Measurements from ENCODE around the gene PPFIA4. TPM values are rescaled to one million over a fixed set of nuclear protein-coding genes. Genes with fewer than 3 reads are reported as not detected.

PPFIA4 gene
- total and polyA plus RNA-seq, 9 of the 15 experiments (the other 6 are each of a cell fraction or from before 2014, with no cell fraction given), result 0.07 to 12.0 (median 0.70) TPM

DNA sequence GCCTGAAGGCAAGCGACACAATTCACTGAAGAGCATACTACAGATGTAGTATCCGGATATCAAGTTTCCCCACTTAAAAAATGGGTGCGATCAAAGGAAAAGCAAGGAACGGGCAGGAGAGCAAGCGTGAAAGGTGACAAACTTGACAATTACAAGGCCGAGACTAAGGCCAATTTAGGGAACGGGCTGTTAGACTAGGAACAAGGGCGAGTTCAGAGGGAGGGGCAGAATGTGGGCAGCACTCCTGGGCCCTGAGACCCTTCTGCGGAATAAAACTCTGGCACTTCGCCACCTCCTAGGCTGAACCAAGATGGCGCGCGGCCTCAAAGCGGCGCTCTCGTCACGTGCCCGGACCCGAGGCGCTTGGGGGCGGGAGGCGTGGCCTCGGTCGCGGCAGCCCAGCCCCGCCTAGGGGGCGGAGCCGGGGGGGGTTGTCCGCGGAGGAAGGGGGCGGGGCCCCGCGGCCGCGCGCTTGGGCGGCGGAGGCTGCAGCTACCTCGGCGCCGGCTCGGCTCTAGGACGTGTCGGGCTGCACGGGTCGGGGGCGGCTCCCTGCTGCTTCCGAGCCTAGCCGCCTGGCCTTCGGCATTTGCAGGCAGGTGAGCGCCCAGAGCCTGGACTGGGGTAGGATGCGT lies at the start of gene PPFIA4 (continued):
- TF ChIP-seq CCNT2 (IDR thresholded peaks at IDR 0.05; ENCODE audit: borderline replicate concordance, extremely low read depth, insufficient read length, low read depth, low read length) (peak; percentile 94), ZBTB17 (CRISPR knock-in tag; IDR thresholded peaks at IDR 0.05) (peak; percentile 89; the same call in 1 of the 2 replicates), FOS (IDR thresholded peaks at IDR 0.05; ENCODE audit: extremely low read depth, insufficient read length) (no peak), HCFC1 (IDR thresholded peaks at IDR 0.05; ENCODE audit: low read depth, low read length) (peak; percentile 46; the same call in 1 of the 2 replicates), IFI16 (CRISPR knock-in tag; IDR thresholded peaks at IDR 0.05) (0 out of 2 replicates have a peak, but pooled peaks have one; percentile 55), TEAD4 (IDR thresholded peaks at IDR 0.05; ENCODE audit: low read length) (peak; percentile 49), TEAD4 (CRISPR knock-in tag; IDR thresholded peaks at IDR 0.05; ENCODE audit: borderline replicate concordance) (0 out of 2 replicates have a peak, but pooled peaks have one; percentile 86), ZNF184 (CRISPR knock-in tag; IDR thresholded peaks at IDR 0.05) (no peak), CBX2 (IDR thresholded peaks at IDR 0.05; ENCODE audit: insufficient read depth, low read length, poor library complexity, severe bottlenecking) (no peak), GABPB1 (CRISPR knock-in tag; IDR thresholded peaks at IDR 0.05) (peak; percentile 82; the same call in 1 of the 2 replicates), TCF7L2 (IDR thresholded peaks at IDR 0.05; ENCODE audit: low read depth, low read length) (no peak), ARID1B (IDR thresholded peaks at IDR 0.05) (peak; percentile 46; the same call in 1 of the 2 replicates), HIVEP1 (CRISPR knock-in tag; IDR thresholded peaks at IDR 0.05) (0 out of 2 replicates have a peak, but pooled peaks have one; percentile 66)
- TF ChIP-seq, protein P1, sequence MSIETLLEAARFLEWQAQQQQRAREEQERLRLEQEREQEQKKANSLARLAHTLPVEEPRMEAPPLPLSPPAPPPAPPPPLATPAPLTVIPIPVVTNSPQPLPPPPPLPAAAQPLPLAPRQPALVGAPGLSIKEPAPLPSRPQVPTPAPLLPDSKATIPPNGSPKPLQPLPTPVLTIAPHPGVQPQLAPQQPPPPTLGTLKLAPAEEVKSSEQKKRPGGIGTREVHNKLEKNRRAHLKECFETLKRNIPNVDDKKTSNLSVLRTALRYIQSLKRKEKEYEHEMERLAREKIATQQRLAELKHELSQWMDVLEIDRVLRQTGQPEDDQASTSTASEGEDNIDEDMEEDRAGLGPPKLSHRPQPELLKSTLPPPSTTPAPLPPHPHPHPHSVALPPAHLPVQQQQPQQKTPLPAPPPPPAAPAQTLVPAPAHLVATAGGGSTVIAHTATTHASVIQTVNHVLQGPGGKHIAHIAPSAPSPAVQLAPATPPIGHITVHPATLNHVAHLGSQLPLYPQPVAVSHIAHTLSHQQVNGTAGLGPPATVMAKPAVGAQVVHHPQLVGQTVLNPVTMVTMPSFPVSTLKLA (conservative IDR thresholded peaks at IDR 0.05), result peak; percentile 65 to 69
- TF ChIP-seq, protein P2, sequence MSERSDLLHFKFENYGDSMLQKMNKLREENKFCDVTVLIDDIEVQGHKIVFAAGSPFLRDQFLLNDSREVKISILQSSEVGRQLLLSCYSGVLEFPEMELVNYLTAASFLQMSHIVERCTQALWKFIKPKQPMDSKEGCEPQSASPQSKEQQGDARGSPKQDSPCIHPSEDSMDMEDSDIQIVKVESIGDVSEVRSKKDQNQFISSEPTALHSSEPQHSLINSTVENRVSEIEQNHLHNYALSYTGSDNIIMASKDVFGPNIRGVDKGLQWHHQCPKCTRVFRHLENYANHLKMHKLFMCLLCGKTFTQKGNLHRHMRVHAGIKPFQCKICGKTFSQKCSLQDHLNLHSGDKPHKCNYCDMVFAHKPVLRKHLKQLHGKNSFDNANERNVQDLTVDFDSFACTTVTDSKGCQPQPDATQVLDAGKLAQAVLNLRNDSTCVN (CRISPR knock-in tag; IDR thresholded peaks at IDR 0.05), result peak; percentile 94
- TF ChIP-seq, protein P3, sequence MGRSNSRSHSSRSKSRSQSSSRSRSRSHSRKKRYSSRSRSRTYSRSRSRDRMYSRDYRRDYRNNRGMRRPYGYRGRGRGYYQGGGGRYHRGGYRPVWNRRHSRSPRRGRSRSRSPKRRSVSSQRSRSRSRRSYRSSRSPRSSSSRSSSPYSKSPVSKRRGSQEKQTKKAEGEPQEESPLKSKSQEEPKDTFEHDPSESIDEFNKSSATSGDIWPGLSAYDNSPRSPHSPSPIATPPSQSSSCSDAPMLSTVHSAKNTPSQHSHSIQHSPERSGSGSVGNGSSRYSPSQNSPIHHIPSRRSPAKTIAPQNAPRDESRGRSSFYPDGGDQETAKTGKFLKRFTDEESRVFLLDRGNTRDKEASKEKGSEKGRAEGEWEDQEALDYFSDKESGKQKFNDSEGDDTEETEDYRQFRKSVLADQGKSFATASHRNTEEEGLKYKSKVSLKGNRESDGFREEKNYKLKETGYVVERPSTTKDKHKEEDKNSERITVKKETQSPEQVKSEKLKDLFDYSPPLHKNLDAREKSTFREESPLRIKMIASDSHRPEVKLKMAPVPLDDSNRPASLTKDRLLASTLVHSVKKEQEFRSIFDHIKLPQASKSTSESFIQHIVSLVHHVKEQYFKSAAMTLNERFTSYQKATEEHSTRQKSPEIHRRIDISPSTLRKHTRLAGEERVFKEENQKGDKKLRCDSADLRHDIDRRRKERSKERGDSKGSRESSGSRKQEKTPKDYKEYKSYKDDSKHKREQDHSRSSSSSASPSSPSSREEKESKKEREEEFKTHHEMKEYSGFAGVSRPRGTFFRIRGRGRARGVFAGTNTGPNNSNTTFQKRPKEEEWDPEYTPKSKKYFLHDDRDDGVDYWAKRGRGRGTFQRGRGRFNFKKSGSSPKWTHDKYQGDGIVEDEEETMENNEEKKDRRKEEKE (IDR thresholded peaks at IDR 0.05; ENCODE audit: borderline replicate concordance in 1 of 2, control insufficient read depth in 1 of 2, low read depth in 2 of 2, low read length in 1 of 2), result no peak
- TF ChIP-seq, protein P4, sequence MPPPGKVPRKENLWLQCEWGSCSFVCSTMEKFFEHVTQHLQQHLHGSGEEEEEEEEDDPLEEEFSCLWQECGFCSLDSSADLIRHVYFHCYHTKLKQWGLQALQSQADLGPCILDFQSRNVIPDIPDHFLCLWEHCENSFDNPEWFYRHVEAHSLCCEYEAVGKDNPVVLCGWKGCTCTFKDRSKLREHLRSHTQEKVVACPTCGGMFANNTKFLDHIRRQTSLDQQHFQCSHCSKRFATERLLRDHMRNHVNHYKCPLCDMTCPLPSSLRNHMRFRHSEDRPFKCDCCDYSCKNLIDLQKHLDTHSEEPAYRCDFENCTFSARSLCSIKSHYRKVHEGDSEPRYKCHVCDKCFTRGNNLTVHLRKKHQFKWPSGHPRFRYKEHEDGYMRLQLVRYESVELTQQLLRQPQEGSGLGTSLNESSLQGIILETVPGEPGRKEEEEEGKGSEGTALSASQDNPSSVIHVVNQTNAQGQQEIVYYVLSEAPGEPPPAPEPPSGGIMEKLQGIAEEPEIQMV (tag; conservative IDR thresholded peaks at IDR 0.05; ENCODE audit: low read depth), result 0 out of 2 replicates have a peak, but pooled peaks have one; percentile 41
